OCI-LY1 (cell line): Measurements from ENCODE around the gene GSKIP.

Source experiments
- H2AFZ ChIP-seq: fragments of 200-600 bp; sonication (generic), shearing (Covaris generic); 2 replicates; pipeline ENCODE4 v1.6.0; 2014; ENCODE audit warnings: antibody characterized with exemption, mild to moderate bottlenecking, low read length
- H3F3A ChIP-seq: fragments of 200-600 bp; sonication (generic), shearing (Covaris generic); 2 replicates; pipeline ENCODE4 v1.6.0; 2014; ENCODE audit warnings: mild to moderate bottlenecking, antibody characterized with exemption, low read length, moderate library complexity; ENCODE audit not compliant: insufficient read depth
- H3K27ac ChIP-seq: fragments of 200-600 bp; sonication (generic); 2 replicates; pipeline ENCODE4 v1.5.1; 2014; ENCODE audit warnings: low read length, mixed run types, mild to moderate bottlenecking, low read depth; ENCODE audit not compliant: poor library complexity, severe bottlenecking
- H3K27me3 ChIP-seq: fragments of 200-600 bp; sonication (generic); 2 replicates; pipeline ENCODE4 v1.6.0; 2014; ENCODE audit warnings: antibody characterized with exemption, mild to moderate bottlenecking, low read length, moderate library complexity; ENCODE audit not compliant: insufficient read depth
- H3K36me3 ChIP-seq: fragments of 200-600 bp; sonication (generic); 2 replicates; pipeline ENCODE4 v1.6.1; 2014; ENCODE audit warnings: mild to moderate bottlenecking, antibody characterized with exemption, low read length, moderate library complexity, mixed read lengths; ENCODE audit not compliant: insufficient read depth
- H3K4me1 ChIP-seq: fragments of 200-600 bp; sonication (generic); 2 replicates; pipeline ENCODE4 v1.5.1; 2014; ENCODE audit warnings: mild to moderate bottlenecking, low read length, moderate library complexity; ENCODE audit not compliant: insufficient read depth, severe bottlenecking
- H3K4me2 ChIP-seq: fragments of 200-600 bp; sonication (generic), shearing (Covaris generic); 2 replicates; pipeline ENCODE4 v1.6.1; 2014; ENCODE audit warnings: low read length
- H3K4me3 ChIP-seq: fragments of 200-600 bp; sonication (generic); 2 replicates; pipeline ENCODE4 v1.5.1; 2014; ENCODE audit warnings: low read length, low read depth, mild to moderate bottlenecking, mixed read lengths; ENCODE audit not compliant: poor library complexity, severe bottlenecking
- H3K79me2 ChIP-seq: fragments of 200-600 bp; shearing (Covaris generic); 2 replicates; pipeline ENCODE4 v1.6.1; 2016; ENCODE audit warnings: mixed run types, low read length, mixed read lengths; ENCODE audit not compliant: insufficient read depth
- H3K9ac ChIP-seq: fragments of 200-600 bp; sonication (generic), shearing (Covaris generic); 2 replicates; pipeline ENCODE4 v1.6.1; 2014; ENCODE audit warnings: mild to moderate bottlenecking, low read length, mixed read lengths
- H3K9me2 ChIP-seq: fragments of 200-600 bp; sonication (generic), shearing (Covaris generic); 2 replicates; pipeline ENCODE4 v1.6.1; 2014; ENCODE audit warnings: low read depth, mild to moderate bottlenecking, low read length, mixed read lengths
- H3K9me3 ChIP-seq: fragments of 200-600 bp; shearing (Covaris generic); 2 replicates; pipeline ENCODE4 v1.6.1; 2014; ENCODE audit warnings: low read length, mixed read lengths
- H4K20me1 ChIP-seq: fragments of 200-600 bp; sonication (generic), shearing (Covaris generic); 2 replicates; pipeline ENCODE4 v1.6.0; 2016; ENCODE audit warnings: mild to moderate bottlenecking, low read length; ENCODE audit not compliant: insufficient read depth
- EZH2 ChIP-seq: fragments of 200-600 bp; sonication (generic), shearing (Covaris generic); IDR thresholded peaks from 2 replicates; pipeline ENCODE4 v1.8.0; 2017; ENCODE audit warnings: borderline replicate concordance, mixed run types, mild to moderate bottlenecking, antibody characterized with exemption, low read length, moderate library complexity, mixed read lengths
- TF ChIP-seq, protein P1 (sequence below): fragments of 200-600 bp; sonication (generic), shearing (Covaris generic); IDR thresholded peaks from 2 replicates; pipeline ENCODE4 v1.5.1; 2017; ENCODE audit warnings: mild to moderate bottlenecking, antibody characterized with exemption, low read length, moderate library complexity, mixed read lengths

GSKIP gene

DNA sequence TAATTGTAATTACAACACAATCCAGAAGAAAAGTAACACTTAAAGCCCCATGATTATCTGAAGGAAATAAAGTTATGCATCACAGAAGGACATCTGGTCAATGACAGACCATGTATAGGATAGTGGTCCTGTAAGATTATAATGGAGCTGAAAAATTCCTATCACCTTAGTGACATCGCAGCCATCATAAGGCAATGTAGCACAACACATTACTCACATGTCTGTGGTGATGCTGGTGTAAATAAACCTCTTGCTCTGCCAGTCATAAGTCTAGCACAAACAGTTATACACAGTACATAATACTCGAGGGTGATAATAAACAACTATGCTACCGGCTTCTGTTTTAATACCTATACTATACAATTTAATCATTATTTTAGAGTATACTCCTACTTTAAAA lies 11.3 kb upstream of the GSKIP start:
- H3K9me3 ChIP-seq = no peaks in the 10 kb centered on the region
- H3K79me2 ChIP-seq = peaks cover 16% of the 10 kb centered on the region
- H3K9me2 ChIP-seq = no peaks in the 10 kb centered on the region
- no peak overlapping the region for H2AFZ ChIP-seq
- no peaks in the 10 kb centered on the region for H3K27me3 ChIP-seq
- no peak overlapping the region for H3K9ac ChIP-seq
- TF ChIP-seq, protein P1, sequence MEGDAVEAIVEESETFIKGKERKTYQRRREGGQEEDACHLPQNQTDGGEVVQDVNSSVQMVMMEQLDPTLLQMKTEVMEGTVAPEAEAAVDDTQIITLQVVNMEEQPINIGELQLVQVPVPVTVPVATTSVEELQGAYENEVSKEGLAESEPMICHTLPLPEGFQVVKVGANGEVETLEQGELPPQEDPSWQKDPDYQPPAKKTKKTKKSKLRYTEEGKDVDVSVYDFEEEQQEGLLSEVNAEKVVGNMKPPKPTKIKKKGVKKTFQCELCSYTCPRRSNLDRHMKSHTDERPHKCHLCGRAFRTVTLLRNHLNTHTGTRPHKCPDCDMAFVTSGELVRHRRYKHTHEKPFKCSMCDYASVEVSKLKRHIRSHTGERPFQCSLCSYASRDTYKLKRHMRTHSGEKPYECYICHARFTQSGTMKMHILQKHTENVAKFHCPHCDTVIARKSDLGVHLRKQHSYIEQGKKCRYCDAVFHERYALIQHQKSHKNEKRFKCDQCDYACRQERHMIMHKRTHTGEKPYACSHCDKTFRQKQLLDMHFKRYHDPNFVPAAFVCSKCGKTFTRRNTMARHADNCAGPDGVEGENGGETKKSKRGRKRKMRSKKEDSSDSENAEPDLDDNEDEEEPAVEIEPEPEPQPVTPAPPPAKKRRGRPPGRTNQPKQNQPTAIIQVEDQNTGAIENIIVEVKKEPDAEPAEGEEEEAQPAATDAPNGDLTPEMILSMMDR = no peak
- no peak for TF ChIP-seq EZH2
- H3K27ac ChIP-seq = no peak overlapping the region
- H3K4me1 ChIP-seq = no peaks in the 10 kb centered on the region
- no peak overlapping the region for H3K4me2 ChIP-seq
- no peak overlapping the region for H3K4me3 ChIP-seq
- H4K20me1 ChIP-seq = no peaks in the 10 kb centered on the region
- no peaks in the 10 kb centered on the region for H3F3A ChIP-seq
- H3K36me3 ChIP-seq = peaks cover 14% of the 10 kb centered on the region

DNA sequence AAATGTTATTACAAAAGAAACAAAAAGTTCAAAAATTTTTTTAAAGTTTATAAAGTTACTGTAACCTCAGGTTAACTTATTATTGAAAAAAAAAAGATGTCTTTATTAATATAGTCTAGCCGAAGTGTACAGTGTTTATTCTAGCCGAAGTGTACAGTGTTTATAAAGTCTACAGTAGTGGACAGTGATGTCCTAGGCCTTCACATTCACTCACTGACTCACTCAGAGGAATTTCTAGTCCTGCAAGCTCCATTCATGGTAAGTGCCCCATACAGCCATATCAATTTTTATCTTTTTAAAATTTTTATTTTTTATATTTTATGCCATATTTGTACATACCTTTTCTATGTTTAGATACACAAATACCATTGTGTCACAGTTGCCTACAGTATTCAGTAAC lies 10.6 kb upstream of the GSKIP start:
- no peaks in the 10 kb centered on the region for H3K4me1 ChIP-seq

DNA sequence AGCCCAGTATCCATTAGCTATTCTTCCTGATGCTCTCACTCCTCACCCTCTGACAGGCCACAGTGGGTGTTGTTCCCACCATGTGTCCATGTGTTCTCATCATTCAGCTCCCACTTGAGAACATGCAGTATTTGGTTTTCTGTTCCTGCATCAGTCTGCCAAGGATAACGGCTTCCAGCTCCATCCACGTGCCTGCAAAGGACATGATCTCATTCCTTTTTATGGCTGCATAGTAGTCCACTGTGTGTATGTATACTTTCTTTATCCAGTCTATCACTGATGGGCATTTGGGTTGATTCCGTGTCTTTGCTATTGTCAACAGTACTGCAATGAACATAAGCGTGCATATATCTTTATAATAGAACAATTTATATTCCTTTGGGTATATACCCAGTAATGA lies 9.1 kb upstream of the GSKIP start:
- H3K4me3 ChIP-seq = no peak overlapping the region
- peaks cover 21% of the 10 kb centered on the region for H3K79me2 ChIP-seq
- H3K9ac ChIP-seq = no peak overlapping the region
- no peak overlapping the region for H2AFZ ChIP-seq
- TF ChIP-seq, protein P1 = no peak
- no peak for TF ChIP-seq EZH2
- no peaks in the 10 kb centered on the region for H3F3A ChIP-seq
- peaks cover 21% of the 10 kb centered on the region for H3K36me3 ChIP-seq
- H3K27me3 ChIP-seq = no peaks in the 10 kb centered on the region
- H4K20me1 ChIP-seq = no peaks in the 10 kb centered on the region
- no peak overlapping the region for H3K4me2 ChIP-seq
- no peaks in the 10 kb centered on the region for H3K9me3 ChIP-seq
- H3K27ac ChIP-seq = no peak overlapping the region
- no peaks in the 10 kb centered on the region for H3K9me2 ChIP-seq
- no peaks in the 10 kb centered on the region for H3K4me1 ChIP-seq

More for the DNA sequence above, 10.6 kb upstream of the GSKIP start:
- Histone ChIP-seq H3K9ac (no peak overlapping the region), H3K36me3 (peaks cover 15% of the 10 kb centered on the region), H3K9me2 (no peaks in the 10 kb centered on the region), H4K20me1 (no peaks in the 10 kb centered on the region), H3F3A (no peaks in the 10 kb centered on the region), H3K4me3 (no peak overlapping the region), H3K4me2 (no peak overlapping the region), H3K27ac (no peak overlapping the region), H3K27me3 (no peaks in the 10 kb centered on the region), H3K9me3 (no peaks in the 10 kb centered on the region), H3K79me2 (peaks cover 17% of the 10 kb centered on the region), H2AFZ (no peak overlapping the region)
- TF ChIP-seq, protein P1 = no peak
